GM08714 (cell line): Measurements from ENCODE around the gene SLC30A7.

Source experiments
- H3K4me3 ChIP-seq: fragments of 200-500 bp; sonication (Bioruptor generic); 2 replicates; pipeline ENCODE4 v1.5.1; 2014; ENCODE audit warnings: mild to moderate bottlenecking, low read length, inconsistent platforms
- ZNF274 ChIP-seq: IDR thresholded peaks from 2 replicates; pipeline ENCODE4 v1.6.1; 2012; ENCODE audit warnings: mild to moderate bottlenecking, low read depth, low read length

SLC30A7 gene

GRCh38 chr1:101030881-101031280 lies 135.0 kb downstream of the SLC30A7 start:
- H3K4me3 ChIP-seq = no peak overlapping the region
- TF ChIP-seq ZNF274 = no peak
